Brain pericyte (primary cell): ENCODE data around the gene EOMES.

Experiments used
- DNase-seq: peaks from one replicate; pipeline ENCODE4 v3.0.0-alpha.2; 2012; ENCODE audit warnings: low read depth, low spot score

EOMES gene

GRCh38 chr3:27681249-27681748 lies 40.8 kb downstream of the EOMES start:
- peak; percentile 58 for DNase-seq

DNA sequence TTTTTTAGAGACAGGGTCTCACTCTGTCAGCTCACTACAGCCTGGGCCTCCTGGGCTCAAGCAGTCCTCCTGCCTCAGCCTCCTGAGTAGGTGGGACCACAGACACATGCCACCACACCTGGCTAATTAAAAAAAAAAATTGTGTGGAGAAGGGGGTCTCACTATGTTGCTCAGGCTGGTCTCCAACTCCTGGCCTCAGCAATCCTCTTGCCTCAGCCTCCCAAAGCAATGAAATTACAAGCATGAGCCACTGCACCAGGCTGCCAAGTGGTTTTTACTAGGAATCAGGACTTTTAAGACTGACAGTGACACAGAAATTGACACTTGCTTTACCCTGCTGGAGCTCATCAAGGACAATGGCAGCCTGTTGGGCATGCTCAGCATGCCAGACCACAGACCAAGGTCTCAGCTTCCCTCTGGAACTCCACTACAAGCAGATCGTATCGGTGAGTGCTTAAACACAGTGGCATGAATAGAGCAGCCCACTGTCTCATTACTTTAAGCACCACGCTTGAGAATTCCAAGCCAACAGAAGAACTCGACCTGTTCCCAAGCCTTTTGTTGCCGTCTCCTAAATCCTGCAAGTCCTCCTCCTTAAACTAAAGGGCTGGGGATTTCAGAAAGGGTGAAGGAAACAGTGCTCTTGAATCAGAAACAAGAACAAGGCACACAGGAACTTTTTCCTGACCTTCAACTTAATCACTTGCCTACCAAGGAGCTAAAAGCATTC lies 41.4 kb downstream of the EOMES start:
- DNase-seq = no peak

GRCh38 chr3:27679691-27680090 lies 42.4 kb downstream of the EOMES start:
- DNase-seq = no peak

- no peak for DNase-seq
Measured at GRCh38 chr3:27678234-27678633, 43.9 kb downstream of the EOMES start.

- DNase-seq = peak; percentile 88
Measured at GRCh38 chr3:27677565-27677964, 44.6 kb downstream of the EOMES start.

GRCh38 chr3:27675287-27675686 lies 46.8 kb downstream of the EOMES start:
- DNase-seq = no peak

GRCh38 chr3:27673701-27674100 lies 48.4 kb downstream of the EOMES start:
- no peak for DNase-seq

DNA sequence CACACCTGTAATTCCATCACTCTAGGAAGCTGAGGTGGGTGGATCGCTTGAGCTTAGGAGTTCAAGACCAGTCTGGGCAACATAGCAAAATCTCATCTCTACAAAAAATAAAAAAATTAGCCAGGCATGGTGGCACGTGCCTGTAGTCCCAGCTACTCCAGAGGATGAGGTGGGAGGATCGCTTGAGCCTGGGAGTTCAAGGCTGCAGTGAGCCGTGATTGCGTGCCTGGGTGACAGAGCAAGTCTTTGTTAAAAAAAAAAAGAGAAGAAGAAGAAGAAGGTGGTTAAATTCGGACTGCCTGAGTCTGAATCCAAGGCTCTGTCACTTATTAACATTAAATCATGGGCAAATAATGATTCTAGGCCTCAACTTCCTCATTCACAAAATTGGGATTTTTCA lies 51.0 kb downstream of the EOMES start:
- DNase-seq = no peak

DNA sequence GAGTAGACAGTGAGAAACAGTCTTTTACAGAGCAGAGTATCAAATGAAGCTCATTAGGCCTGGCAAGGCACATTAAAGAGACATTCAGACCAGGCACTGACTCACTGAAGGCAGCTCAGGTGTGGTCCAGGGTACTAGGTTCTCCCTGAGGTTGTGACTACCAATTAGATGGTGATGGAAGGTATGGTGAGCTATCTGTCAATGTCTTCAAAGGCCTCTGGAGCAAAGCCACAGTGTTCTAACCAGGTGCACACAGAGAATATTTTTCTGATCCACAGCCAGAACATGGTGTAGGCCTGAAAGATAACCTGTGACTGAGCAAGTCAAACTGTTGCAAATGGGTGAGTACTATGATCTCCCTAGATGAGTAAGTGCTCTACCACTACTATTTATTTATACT lies 51.5 kb downstream of the EOMES start:
- DNase-seq = no peak

- no peak for DNase-seq
Measured at GRCh38 chr3:27669591-27669990, 52.5 kb downstream of the EOMES start.

DNA sequence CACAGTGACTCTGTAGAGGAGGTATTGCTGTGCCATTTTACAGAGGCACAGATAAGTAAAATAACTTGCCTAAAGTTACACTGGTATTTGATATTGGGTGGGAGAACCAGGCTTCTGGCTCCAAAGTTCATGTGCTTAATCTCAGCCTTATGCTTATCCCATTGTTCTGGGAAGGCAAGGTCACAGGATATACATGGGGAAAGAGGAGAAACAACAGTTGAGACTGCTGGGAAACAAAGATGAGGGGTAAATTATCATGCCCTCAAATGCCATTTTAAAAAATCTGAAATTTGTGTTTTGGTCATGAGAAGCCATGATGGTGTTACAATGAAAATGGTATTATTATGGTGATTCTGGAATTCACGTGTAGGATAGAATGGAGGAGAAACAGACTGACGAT lies 54.4 kb downstream of the EOMES start:
- no peak for DNase-seq

- DNase-seq = peak; percentile 83
Measured at GRCh38 chr3:27666708-27667107, 55.4 kb downstream of the EOMES start.

- DNase-seq = no peak
Measured at GRCh38 chr3:27666272-27666671, 55.9 kb downstream of the EOMES start.
